GM21619 (cell line): ENCODE results near the gene ACKR3.

Experiments
- ATAC-seq: cut with Tn5 transposase; IDR thresholded peaks from one replicate; pipeline ENCODE4 v1.9.1; 2021; ENCODE audit not compliant: unreplicated experiment

Gene ACKR3

GRCh38 chr2:236548179-236548921 lies 21.3 kb upstream of the ACKR3 start:
- ATAC-seq: no peak

- no peak for ATAC-seq
Observed at GRCh38 chr2:236549165-236549564, 20.5 kb upstream of the ACKR3 start.

- no peak for ATAC-seq
Observed at GRCh38 chr2:236550290-236550689, 19.3 kb upstream of the ACKR3 start.

- ATAC-seq: peak; percentile 46
Observed at GRCh38 chr2:236550701-236551465, 18.7 kb upstream of the ACKR3 start.

- peak; percentile 41 for ATAC-seq
Observed at GRCh38 chr2:236551471-236552211, 18.0 kb upstream of the ACKR3 start.

- peak; percentile 22 for ATAC-seq
Observed at GRCh38 chr2:236552212-236552542, 17.4 kb upstream of the ACKR3 start.

- no peak for ATAC-seq
Observed at GRCh38 chr2:236552581-236553363, 16.9 kb upstream of the ACKR3 start.

GRCh38 chr2:236553522-236553921 lies 16.1 kb upstream of the ACKR3 start:
- no peak for ATAC-seq

- no peak for ATAC-seq
Observed at GRCh38 chr2:236554629-236555282, 14.9 kb upstream of the ACKR3 start.

- no peak for ATAC-seq
Observed at GRCh38 chr2:236555481-236555880, 14.1 kb upstream of the ACKR3 start.

GRCh38 chr2:236557306-236558030 lies 12.2 kb upstream of the ACKR3 start:
- no peak for ATAC-seq

GRCh38 chr2:236558036-236558435 lies 11.6 kb upstream of the ACKR3 start:
- no peak for ATAC-seq

GRCh38 chr2:236558993-236559978 lies 10.3 kb upstream of the ACKR3 start:
- ATAC-seq: peak; percentile 60

- ATAC-seq: no peak
Observed at GRCh38 chr2:236561874-236562273, 7.8 kb upstream of the ACKR3 start.

- no peak for ATAC-seq
Observed at GRCh38 chr2:236562434-236562833, 7.2 kb upstream of the ACKR3 start.

GRCh38 chr2:236563953-236564352 lies 5.7 kb upstream of the ACKR3 start:
- ATAC-seq: no peak

- no peak for ATAC-seq
Observed at GRCh38 chr2:236565212-236565611, 4.4 kb upstream of the ACKR3 start.

GRCh38 chr2:236565879-236566402 lies 3.7 kb upstream of the ACKR3 start:
- no peak for ATAC-seq
